Activated CD4-positive, alpha-beta T cell treated with anti-CD3 and anti-CD28 coated beads, Interleukin-2, amount 10 ng/mL, durations not matched to agents 7 days and 5 days (primary cell): ENCODE results near the gene RPLP2. TPM values are rescaled to one million over a fixed set of nuclear protein-coding genes. Genes with fewer than 3 reads are reported as not detected.
A peak's percentile ranks its signal among the peaks of the same experiment; 100 is the strongest.

Source experiments
- CTCF ChIA-PET: fragments of 350-600 bp; sonication (Branson Sonifier 250); formaldehyde crosslinking; loops from one replicate; lab custom pipeline; 2021; ENCODE audit warnings: antibody characterized with exemption; lab: Charles Lee
- POLR2A ChIA-PET: fragments of 350-600 bp; sonication (Branson Sonifier 250); formaldehyde crosslinking; loops from one replicate; lab custom pipeline; 2021; ENCODE audit warnings: antibody characterized with exemption; lab: Charles Lee
- DNase-seq: peaks from one replicate; pipeline ENCODE4 v3.0.0-alpha.2; 2020
- H3K27ac Mint-ChIP-seq: one replicate; pipeline ENCODE4 v1.8.0; 2021; ENCODE audit warnings: mild to moderate bottlenecking, moderate library complexity, mixed read lengths
- H3K27me3 Mint-ChIP-seq: one replicate; pipeline ENCODE4 v1.8.0; 2021; ENCODE audit warnings: mixed read lengths
- H3K36me3 Mint-ChIP-seq: one replicate; pipeline ENCODE4 v1.8.0; 2021; ENCODE audit warnings: low read depth, mixed read lengths
- H3K4me1 Mint-ChIP-seq: one replicate; pipeline ENCODE4 v1.8.0; 2021; ENCODE audit warnings: mixed read lengths
- H3K4me3 Mint-ChIP-seq: one replicate; pipeline ENCODE4 v1.8.0; 2021; ENCODE audit warnings: mild to moderate bottlenecking, moderate library complexity, mixed read lengths
- H3K9me3 Mint-ChIP-seq: one replicate; pipeline ENCODE4 v1.8.0; 2021; ENCODE audit warnings: mixed read lengths
- total RNA-seq, 2 experiments: library from RNA; stranded (reverse); gene quantifications; one replicate each; pipeline ENCODE4 v1.2.3, GENCODE V29; 2021

RPLP2 gene
- total RNA-seq, 2 experiments from 2014 or later, result 1,927 to 2,229 TPM

DNA sequence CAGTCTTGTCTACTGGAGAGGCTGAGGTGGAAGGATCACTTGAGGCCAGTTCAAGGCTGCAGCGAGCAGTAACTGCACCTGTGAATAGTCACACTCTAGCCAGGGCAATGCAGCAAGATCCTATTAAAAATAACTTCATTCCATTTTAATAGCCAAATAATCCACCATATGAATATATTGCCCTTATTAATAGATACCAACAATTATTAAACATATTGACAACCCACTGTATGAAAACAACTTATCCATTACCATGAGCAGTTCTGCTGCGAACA lies 42.9 kb upstream of the RPLP2 start:
- no peaks in the 10 kb centered on the region for H3K27me3 Mint-ChIP-seq

DNA sequence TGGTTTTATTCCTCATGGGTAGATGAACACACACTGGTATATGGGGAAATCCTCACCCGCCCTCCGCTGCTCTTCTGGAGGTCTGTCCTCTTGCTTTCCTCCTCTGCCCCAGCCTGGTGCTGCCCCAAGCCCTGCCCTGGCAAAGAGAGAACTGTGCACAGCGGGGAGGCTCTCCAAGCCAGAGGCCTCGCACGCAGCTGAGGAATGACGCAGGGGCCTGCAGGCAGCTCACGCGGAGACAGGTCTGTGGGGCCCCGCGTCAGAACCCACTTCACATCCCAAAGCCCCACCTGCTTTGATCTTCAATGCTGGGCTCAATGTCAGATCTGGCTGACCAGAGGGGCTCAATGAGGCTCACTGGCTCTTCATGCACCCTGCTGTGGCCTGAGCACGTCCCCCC lies 42.5 kb upstream of the RPLP2 start:
- ChIA-PET POLR2A (no interaction called here), CTCF (interaction anchor here (1.7 kb wide), 1 partner anchor 45 kb away, joined by 4 read pairs; no protein-coding TSS in a partner anchor)
- no peaks in the 10 kb centered on the region for H3K27me3 Mint-ChIP-seq
- H3K4me1 Mint-ChIP-seq, result peaks cover 4% of the 10 kb centered on the region
- H3K9me3 Mint-ChIP-seq, result no peaks in the 10 kb centered on the region
- no peak overlapping the region for H3K4me3 Mint-ChIP-seq
- no peak overlapping the region for H3K27ac Mint-ChIP-seq
- peaks cover 15% of the 10 kb centered on the region for H3K36me3 Mint-ChIP-seq
- no peak for DNase-seq

More for the DNA sequence above, 42.9 kb upstream of the RPLP2 start:
- CTCF ChIA-PET, result interaction anchor here (1.7 kb wide), 1 partner anchor 45 kb away, joined by 4 read pairs; no protein-coding TSS in a partner anchor
- no peak overlapping the region for H3K27ac Mint-ChIP-seq
- H3K36me3 Mint-ChIP-seq, result peaks cover 18% of the 10 kb centered on the region
- no peaks in the 10 kb centered on the region for H3K9me3 Mint-ChIP-seq
- no peak for DNase-seq
- H3K4me1 Mint-ChIP-seq, result peaks cover 4% of the 10 kb centered on the region
- H3K4me3 Mint-ChIP-seq, result no peak overlapping the region
- POLR2A ChIA-PET, result no interaction called here

DNA sequence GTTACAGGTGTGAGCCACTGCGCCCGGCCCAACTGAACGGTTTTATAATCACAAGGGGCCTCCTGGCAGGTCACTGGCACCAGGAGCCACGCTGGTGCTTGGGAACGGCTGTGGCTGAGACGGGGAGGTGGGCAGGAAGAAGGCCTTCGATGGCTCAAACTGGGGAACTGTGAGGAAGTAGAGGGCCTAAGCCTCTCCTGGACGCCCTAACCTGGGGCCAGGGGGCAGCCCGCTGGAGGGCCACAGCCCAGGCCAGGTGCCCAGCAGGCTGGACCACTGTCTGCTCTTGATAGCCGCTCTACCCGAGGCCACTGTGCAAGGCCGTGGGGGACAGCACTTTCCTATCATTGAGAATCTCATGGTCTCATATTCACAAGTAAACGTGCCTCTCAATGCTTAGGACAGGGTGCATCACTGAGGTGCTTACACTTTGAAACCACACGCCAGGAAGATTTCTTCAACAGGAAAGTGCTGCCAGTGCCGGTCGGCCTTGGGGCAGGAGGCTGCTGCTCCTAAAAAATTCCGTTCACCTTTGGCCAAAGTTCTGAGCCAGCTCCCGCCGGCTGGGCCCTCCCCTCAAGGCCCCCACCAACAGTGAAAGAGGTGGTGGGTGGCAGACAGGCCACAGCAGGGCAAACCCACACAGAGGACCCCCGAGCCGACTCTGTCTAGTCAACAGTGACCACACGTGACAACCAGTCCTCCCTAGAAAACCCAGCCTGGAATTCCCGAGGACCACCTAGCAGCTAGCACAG lies 39.7 kb upstream of the RPLP2 start:
- no peak overlapping the region for H3K27ac Mint-ChIP-seq
- H3K27me3 Mint-ChIP-seq, result no peaks in the 10 kb centered on the region
- no peaks in the 10 kb centered on the region for H3K9me3 Mint-ChIP-seq
- no peak overlapping the region for H3K4me3 Mint-ChIP-seq
- ChIA-PET POLR2A (no interaction called here), CTCF (interaction anchor here (0.9 to 1.0 kb wide), 2 partner anchors 68 to 73 kb away, joined by 3 to 4 read pairs; no protein-coding TSS in a partner anchor)
- no peak for DNase-seq
- peaks cover 3% of the 10 kb centered on the region for H3K36me3 Mint-ChIP-seq
- H3K4me1 Mint-ChIP-seq, result peaks cover 8% of the 10 kb centered on the region

DNA sequence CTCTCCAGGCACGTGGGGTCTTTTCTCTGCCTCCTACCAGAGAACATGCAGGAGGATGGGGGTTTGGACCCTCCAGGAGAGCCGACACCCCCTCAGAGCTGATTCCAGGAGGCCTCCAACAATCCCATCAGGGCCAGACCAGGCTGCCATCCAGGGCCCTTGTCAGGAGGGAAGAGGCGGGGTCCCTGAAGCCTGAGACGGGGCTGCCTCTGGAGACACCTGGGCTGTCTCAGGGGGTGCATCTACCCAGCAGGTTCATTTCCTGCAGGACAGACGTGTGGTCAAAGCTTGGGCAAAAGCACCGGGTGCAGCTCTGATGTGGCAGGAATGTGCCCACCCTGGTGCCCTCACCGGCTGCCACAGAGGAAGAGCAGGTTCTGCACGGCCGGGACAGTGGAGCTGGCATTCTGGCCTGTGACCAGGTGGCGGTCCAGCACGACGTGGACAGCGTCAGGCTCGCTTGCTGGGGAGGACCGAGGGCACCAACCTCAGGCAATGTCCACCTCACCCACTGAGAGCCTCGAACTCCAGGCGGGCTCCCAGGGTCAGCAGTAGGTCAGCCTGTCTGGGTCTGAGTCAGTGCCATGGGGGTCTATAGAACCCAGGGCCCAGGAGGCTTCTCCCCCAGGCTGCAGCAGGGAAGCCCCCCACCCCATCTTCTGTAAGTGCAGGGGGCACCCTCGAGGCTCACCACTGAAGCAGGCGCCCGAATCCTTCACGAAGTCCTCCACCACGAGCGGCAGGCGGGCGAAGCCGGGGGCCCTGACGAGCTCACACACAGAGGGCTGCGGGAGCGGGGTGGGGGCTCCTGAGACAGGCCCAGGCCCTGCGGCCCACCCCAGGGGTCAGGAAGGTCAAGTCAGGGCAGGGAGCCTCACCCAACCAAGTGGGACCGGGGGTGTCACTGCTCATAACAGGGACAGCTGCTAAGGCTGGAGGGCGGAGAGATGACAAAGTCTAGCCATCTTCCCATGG lies 38.8 kb upstream of the RPLP2 start:
- Mint-ChIP-seq H3K36me3 (no peaks in the 10 kb centered on the region), H3K27ac (no peak overlapping the region), H3K9me3 (no peaks in the 10 kb centered on the region), H3K4me1 (peaks cover 12% of the 10 kb centered on the region), H3K4me3 (no peak overlapping the region), H3K27me3 (no peaks in the 10 kb centered on the region)
- DNase-seq, result no peak
- ChIA-PET POLR2A (no interaction called here), CTCF (interaction anchor here (0.9 to 1.4 kb wide), 3 partner anchors 26 to 74 kb away, joined by 3 to 4 read pairs (median 3); no protein-coding TSS in a partner anchor)

DNA sequence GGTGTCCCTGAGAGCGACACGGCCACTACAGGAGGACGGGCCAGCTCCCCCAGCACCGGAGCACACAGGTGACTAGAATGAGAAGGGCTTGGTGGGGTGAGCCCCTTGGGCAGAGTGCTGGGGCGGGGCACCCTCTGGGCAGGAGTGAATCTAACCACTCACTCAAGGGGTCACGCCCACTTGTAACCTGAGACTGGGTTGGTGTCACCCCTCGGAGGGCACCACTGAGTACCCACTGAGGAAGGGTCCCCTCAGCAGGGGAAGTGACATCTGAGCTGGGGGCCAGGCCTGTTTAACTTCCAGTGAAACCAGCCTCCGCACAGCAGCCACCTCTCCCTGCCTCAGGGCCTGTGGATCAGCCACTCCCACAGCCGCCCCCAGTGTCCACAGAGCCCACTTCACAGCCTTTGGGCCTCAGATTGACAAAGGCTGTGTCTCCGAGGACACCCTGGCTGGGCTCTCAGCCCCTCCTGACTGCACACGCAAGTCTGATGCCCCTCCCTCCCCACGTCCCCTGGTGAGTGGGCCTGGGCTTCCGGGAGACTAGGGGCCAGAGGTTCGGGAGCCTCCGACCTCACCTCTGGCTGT lies 38.1 kb upstream of the RPLP2 start:
- no peak for DNase-seq
- Mint-ChIP-seq H3K4me3 (no peak overlapping the region), H3K27me3 (no peaks in the 10 kb centered on the region), H3K36me3 (peaks cover 2% of the 10 kb centered on the region), H3K27ac (no peak overlapping the region), H3K9me3 (no peaks in the 10 kb centered on the region), H3K4me1 (peaks cover 16% of the 10 kb centered on the region)
- CTCF ChIA-PET, result interaction anchor here (1.4 kb wide), 1 partner anchor 25 kb away, joined by 3 read pairs; no protein-coding TSS in a partner anchor
- POLR2A ChIA-PET, result no interaction called here

DNA sequence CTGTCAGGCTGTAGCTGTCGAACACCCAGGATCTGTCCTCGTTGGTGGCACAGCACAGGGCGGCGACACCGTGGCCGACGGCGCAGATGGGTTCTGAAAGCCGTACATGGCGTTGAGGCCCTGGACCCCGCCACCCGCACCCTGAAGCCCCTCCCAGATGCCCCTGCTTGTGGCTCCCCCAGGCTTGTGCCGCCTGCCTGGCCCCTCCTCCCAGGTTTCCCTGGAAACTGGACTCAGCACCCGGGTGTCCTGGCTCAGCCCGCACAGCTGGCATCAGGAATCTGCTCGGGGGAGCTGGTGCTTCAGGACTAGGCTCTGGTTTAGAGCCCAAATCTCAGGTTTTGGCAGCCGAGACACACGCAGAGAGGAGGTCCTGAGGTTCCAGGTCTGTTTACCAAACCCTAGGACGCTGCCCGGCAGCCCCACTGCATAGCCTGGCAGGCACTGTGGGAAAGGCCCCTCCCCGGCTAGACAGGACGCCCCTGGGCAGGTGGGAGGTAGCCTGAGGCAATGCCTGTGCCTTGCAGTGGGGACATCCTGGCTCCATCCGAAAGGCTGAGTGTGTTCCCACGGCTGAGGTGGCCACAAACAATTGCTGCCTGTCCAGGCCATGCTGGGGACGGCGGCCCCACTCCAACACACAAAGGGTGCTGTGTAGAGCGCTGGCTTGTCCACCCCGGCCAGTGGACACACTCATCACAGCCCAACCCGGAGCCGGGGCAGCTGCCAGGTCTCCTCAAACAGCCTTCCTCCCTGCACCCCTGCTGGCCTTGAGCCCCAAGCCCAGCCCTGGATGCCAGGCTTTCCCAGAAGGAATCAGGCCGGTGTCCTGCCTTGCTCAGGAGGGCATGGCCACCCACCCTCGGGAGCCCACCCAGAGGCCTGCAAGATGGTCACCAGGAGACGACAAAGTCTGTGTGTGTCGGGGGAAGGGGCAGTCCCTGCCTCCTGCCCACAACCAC lies 37.1 kb upstream of the RPLP2 start:
- no peak overlapping the region for H3K27ac Mint-ChIP-seq
- peaks cover 16% of the 10 kb centered on the region for H3K4me1 Mint-ChIP-seq
- no peaks in the 10 kb centered on the region for H3K27me3 Mint-ChIP-seq
- H3K36me3 Mint-ChIP-seq, result peaks cover 2% of the 10 kb centered on the region
- H3K4me3 Mint-ChIP-seq, result no peak overlapping the region
- ChIA-PET POLR2A (no interaction called here), CTCF (no interaction called here)
- no peak for DNase-seq
- no peaks in the 10 kb centered on the region for H3K9me3 Mint-ChIP-seq

GRCh38 chr11:773425-773824 lies 36.3 kb upstream of the RPLP2 start:
- Mint-ChIP-seq H3K9me3 (no peaks in the 10 kb centered on the region), H3K4me1 (peaks cover 16% of the 10 kb centered on the region), H3K36me3 (peaks cover 2% of the 10 kb centered on the region), H3K27me3 (no peaks in the 10 kb centered on the region), H3K4me3 (no peak overlapping the region), H3K27ac (no peak overlapping the region)
- DNase-seq, result no peak
- CTCF ChIA-PET, result interaction anchor here (0.7 kb wide), 1 partner anchor 16 kb away, joined by 3 read pairs; no protein-coding TSS in a partner anchor
- POLR2A ChIA-PET, result no interaction called here

DNA sequence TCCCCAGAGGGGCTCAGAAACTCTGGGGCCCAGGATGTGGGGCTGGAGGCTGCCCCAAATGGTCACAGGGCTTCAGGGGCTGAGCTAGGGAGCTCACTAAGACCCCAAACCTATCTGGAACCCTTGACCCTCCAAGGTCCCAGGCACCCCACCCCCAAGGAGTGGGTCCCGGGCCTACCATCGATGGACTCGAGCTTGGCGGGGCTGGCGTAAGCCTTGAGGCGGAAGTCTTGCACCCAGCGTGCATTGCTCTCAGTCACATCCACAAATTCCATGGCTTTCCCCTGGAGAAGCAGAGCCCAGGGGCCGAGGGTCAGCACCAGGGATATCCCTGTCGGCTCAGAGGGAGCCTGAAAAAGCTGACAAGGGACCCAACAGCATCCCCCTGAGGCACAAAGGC lies 35.9 kb upstream of the RPLP2 start:
- H3K27me3 Mint-ChIP-seq, result no peaks in the 10 kb centered on the region
- no peak overlapping the region for H3K4me3 Mint-ChIP-seq
- peak overlapping the region; percentile 25 for H3K27ac Mint-ChIP-seq
- no peaks in the 10 kb centered on the region for H3K9me3 Mint-ChIP-seq
- CTCF ChIA-PET, result interaction anchor here (0.7 kb wide), 1 partner anchor 17 kb away, joined by 3 read pairs; no protein-coding TSS in a partner anchor
- POLR2A ChIA-PET, result no interaction called here
- peaks cover 17% of the 10 kb centered on the region for H3K4me1 Mint-ChIP-seq
- no peak for DNase-seq
- H3K36me3 Mint-ChIP-seq, result peaks cover 2% of the 10 kb centered on the region

DNA sequence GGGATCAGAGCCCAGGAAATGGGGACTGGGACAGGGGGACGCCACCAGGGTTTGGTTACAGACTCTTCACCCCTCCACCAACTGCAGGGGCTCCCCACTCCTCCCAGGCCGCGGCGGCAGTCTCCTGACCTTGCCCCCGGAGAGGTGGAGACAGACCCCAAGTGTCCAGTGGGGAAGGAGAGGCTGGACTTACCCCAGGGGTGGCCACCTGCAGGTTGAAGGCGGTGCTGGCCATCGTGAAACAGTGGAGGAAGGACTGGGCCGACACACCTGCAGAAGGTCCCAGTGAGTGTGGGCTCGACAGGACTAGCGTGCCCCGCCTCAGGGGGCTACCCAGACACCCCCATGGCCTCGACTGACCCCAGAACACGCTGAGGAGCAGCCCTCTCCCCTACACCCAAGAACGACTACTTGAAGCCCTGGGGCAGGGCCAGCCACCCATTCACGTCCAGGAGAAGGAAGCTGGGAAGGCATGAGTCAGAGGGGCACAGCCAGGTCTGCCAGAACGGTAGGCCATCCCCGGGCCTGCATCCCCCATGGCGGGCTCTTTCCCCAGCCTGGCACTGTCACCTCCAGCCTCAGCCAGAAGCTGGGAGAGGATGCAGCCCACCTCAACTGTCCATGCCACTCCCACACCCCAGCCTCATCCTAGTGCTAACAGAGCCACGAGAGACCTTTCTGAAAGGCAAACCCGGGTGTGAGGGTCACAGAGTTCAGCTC lies 34.7 kb upstream of the RPLP2 start:
- peaks cover 24% of the 10 kb centered on the region for H3K4me1 Mint-ChIP-seq
- H3K36me3 Mint-ChIP-seq, result peaks cover 2% of the 10 kb centered on the region
- H3K27ac Mint-ChIP-seq, result peak overlapping the region; percentile 51
- peak overlapping the region; percentile 54 for H3K4me3 Mint-ChIP-seq
- H3K27me3 Mint-ChIP-seq, result no peaks in the 10 kb centered on the region
- POLR2A ChIA-PET, result no interaction called here
- no peaks in the 10 kb centered on the region for H3K9me3 Mint-ChIP-seq
- no peak for DNase-seq
- CTCF ChIA-PET, result interaction anchor here (1.9 kb wide), 1 partner anchor 256 kb away, joined by 6 read pairs; no protein-coding TSS in a partner anchor

DNA sequence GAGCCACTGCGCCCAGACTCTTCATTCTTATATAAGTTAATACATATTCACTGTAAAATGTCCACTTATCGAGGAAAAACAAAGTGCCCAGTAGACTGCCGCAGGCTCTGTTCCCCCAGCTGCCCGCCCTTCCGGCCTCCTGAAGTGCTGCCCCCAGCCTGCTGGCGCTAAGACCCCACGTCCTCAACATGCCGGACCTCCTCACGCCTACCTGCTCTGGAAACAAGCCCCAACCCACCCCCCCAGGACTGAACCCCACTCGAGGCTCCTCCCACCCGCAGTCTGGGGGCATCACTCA lies 33.6 kb upstream of the RPLP2 start:
- ChIA-PET CTCF (interaction anchor here (1.9 kb wide), 1 partner anchor 257 kb away, joined by 6 read pairs; no protein-coding TSS in a partner anchor), POLR2A (no interaction called here)
- no peaks in the 10 kb centered on the region for H3K27me3 Mint-ChIP-seq
- H3K9me3 Mint-ChIP-seq, result no peaks in the 10 kb centered on the region
- DNase-seq, result no peak
- peaks cover 25% of the 10 kb centered on the region for H3K4me1 Mint-ChIP-seq
- peak overlapping the region; percentile 80 for H3K4me3 Mint-ChIP-seq
- peaks cover 4% of the 10 kb centered on the region for H3K36me3 Mint-ChIP-seq
- H3K27ac Mint-ChIP-seq, result peak overlapping the region; percentile 87

DNA sequence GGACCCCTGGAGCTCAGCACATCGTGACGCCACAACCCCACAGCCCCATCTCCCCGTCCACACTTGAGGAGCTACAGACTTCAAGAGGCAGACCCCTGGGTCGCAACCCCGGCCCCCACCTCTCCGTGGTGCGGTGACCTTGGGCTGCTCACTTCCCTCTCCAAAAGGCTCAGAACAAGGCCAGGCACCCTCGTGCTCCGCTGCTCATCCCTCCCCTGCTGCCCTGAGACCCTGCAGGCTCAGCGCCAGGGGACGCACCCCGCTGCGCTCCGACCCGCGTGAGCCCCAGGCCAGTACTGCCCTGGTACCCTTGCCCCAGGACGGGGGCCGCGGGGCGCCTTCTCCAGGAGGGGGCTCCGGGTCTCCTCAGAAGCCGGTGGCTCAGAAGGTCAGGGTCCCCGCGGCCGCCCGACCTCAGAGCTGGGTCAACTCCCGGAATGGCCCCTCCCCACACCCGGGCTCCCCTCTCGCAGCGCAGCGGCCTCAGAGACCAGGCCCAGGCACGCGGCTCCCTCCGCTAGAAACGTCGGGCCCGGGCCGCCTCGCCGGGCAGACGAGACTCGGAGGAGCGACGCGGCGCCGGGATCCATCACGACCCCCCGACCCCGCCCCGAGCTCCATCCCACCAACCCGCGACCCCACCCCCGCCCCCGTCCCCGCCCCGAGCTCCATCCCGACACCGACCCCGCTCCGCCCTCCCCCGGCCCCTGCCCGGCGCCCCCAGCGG lies 33.0 kb upstream of the RPLP2 start:
- peak overlapping the region; percentile 80 for H3K4me3 Mint-ChIP-seq
- POLR2A ChIA-PET, result interaction anchor here (1.3 kb wide), 1 partner anchor 14 kb away, joined by 4 read pairs; no protein-coding TSS in a partner anchor
- peak; percentile 33 for DNase-seq
- H3K27ac Mint-ChIP-seq, result peak overlapping the region; percentile 87
- peaks cover 4% of the 10 kb centered on the region for H3K36me3 Mint-ChIP-seq
- H3K4me1 Mint-ChIP-seq, result peaks cover 25% of the 10 kb centered on the region
- H3K9me3 Mint-ChIP-seq, result no peaks in the 10 kb centered on the region
- no peaks in the 10 kb centered on the region for H3K27me3 Mint-ChIP-seq
- CTCF ChIA-PET, result interaction anchor here (0.9 to 1.9 kb wide), 2 partner anchors 24 to 258 kb away, joined by 3 to 6 read pairs; no protein-coding TSS in a partner anchor
